ENCODE data around the gene TAGAP. TPM values are rescaled to one million over a fixed set of nuclear protein-coding genes. Genes with fewer than 3 reads are reported as not detected.

The TAGAP gene
- total and polyA plus RNA-seq, 2 experiments from 2014 or later: not detected

DNA sequence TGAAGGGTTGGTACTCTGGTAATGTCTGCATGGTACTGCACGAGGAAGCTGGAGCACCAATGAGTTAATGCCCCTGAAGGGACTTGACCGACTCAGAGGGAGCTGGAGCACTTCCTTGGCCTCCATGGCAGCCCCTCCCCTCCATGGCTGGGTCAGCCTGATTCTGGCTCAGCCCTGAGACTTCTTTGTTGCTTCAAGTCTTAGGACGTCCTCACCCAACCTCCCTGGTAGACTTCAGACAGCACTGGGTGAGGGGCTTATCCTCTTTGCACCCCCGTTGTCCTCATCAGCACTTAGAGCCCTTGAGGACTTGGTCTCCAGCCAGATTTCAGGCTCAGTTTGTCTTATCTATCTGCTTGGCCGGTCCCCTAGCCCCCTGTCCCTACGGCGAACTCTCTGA lies 16.4 kb upstream of the TAGAP start:
- no peaks in the 10 kb centered on the region for H3K79me2 ChIP-seq (ENCODE audit: insufficient read depth)
- no peak for DNase-seq
- H3K4me1 ChIP-seq (ENCODE audit: insufficient read depth): no peaks in the 10 kb centered on the region
- no peaks in the 10 kb centered on the region for H3F3A ChIP-seq (ENCODE audit: insufficient read depth)
- H3K36me3 ChIP-seq (ENCODE audit: low read depth): no peaks in the 10 kb centered on the region
- peaks cover 80% of the 10 kb centered on the region for H3K27me3 ChIP-seq (replicated peaks; ENCODE audit: insufficient read depth)
- H3K4me3 ChIP-seq: no peak overlapping the region
- no peaks in the 10 kb centered on the region for H3K9me3 ChIP-seq (ENCODE audit: low read depth)
- no peaks in the 10 kb centered on the region for H3K9me2 ChIP-seq (ENCODE audit: insufficient read depth)
- H2AFZ ChIP-seq: no peak overlapping the region
- TF ChIP-seq EZH2phosphoT487 (IDR thresholded peaks at IDR 0.05; ENCODE audit: insufficient read depth, low read depth): no peak
- TF ChIP-seq EZH2 (IDR thresholded peaks at IDR 0.05; ENCODE audit: insufficient read depth, poor library complexity, severe bottlenecking): no peak
- no peak overlapping the region for H3K27ac ChIP-seq
- 43 to 54% methylated on average over 7 of the region's 7 CpGs for WGBS, 2 experiments (ENCODE audit: low coverage in 1 of 2, low lambda C conversion rate in 2 of 2, missing lambda C conversion rate in 2 of 2)
- no peak overlapping the region for H3K4me2 ChIP-seq (ENCODE audit: unreplicated experiment)
- in situ Hi-C loops (cut with MboI): no loop called here
- no peaks in the 10 kb centered on the region for H4K20me1 ChIP-seq (ENCODE audit: insufficient read depth)
- H3K9ac ChIP-seq: no peak overlapping the region

DNA sequence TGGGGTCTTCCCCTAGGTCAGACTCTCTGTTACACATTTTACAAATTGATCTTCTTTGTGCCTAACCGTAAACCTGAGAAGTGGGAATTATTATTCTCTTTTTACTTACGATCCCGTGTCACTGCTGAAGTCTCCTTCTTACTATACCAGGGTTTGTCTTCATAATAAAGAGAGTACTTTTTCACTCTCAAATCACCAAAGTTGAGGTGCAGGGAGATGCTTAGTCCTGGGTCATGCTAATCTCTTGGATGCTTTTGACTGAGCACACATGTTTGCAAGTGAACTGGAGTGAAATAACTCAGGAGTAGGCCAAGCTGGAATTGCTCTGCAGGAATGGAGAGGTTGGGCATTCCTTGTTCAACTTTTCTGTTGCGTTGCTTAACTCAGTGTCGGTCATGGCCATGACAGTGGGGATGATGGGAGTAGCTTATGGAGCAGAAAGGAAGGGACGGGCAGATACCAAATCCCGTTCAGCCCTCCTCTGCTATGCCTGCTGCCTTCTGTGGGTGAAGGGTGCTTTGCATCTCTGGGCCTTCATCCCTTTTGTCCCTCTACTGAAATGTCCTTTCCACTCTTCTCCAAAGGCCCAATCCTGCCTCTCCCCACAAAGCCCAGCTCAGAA lies 15.2 kb upstream of the TAGAP start:
- Histone ChIP-seq H3K4me1 (ENCODE audit: insufficient read depth) (no peaks in the 10 kb centered on the region), H3K4me2 (ENCODE audit: unreplicated experiment) (no peak overlapping the region), H3K9me2 (ENCODE audit: insufficient read depth) (no peaks in the 10 kb centered on the region), H3K79me2 (ENCODE audit: insufficient read depth) (no peaks in the 10 kb centered on the region), H3K9ac (no peak overlapping the region), H3K27ac (no peak overlapping the region), H2AFZ (no peak overlapping the region), H4K20me1 (ENCODE audit: insufficient read depth) (no peaks in the 10 kb centered on the region), H3K36me3 (ENCODE audit: low read depth) (no peaks in the 10 kb centered on the region), H3K9me3 (ENCODE audit: low read depth) (no peaks in the 10 kb centered on the region), H3K27me3 (replicated peaks; ENCODE audit: insufficient read depth) (peaks cover 80% of the 10 kb centered on the region), H3K4me3 (no peak overlapping the region), H3F3A (ENCODE audit: insufficient read depth) (no peaks in the 10 kb centered on the region)
- 68 to 79% methylated on average over 7 of the region's 7 CpGs for WGBS, 2 experiments (ENCODE audit: low coverage in 1 of 2, low lambda C conversion rate in 2 of 2, missing lambda C conversion rate in 2 of 2)
- in situ Hi-C loops (cut with MboI): no loop called here
- TF ChIP-seq EZH2phosphoT487 (IDR thresholded peaks at IDR 0.05; ENCODE audit: insufficient read depth, low read depth): no peak
- TF ChIP-seq EZH2 (IDR thresholded peaks at IDR 0.05; ENCODE audit: insufficient read depth, poor library complexity, severe bottlenecking): no peak
- DNase-seq: no peak

DNA sequence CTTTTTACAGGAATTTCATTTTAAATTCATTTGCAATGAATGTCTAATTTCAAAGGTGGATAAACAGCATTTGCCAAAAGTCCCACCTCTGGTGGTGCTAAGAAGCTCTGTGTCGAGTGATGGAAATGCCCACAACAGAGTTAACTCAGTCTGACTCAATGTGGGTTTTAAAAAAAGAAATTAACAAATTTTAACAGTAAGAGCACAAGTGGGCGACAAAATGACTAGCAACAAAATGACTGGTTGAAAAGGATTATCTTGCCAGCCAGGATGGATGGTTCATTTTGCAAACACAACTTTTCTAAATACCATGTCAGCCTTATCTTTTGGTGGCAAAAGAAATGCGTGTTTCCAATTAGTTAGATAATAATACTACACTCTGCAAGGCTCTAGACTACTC lies 14.3 kb upstream of the TAGAP start:
- Histone ChIP-seq H3K27me3 (replicated peaks; ENCODE audit: insufficient read depth) (peaks cover 80% of the 10 kb centered on the region), H4K20me1 (ENCODE audit: insufficient read depth) (no peaks in the 10 kb centered on the region), H3K4me2 (ENCODE audit: unreplicated experiment) (no peak overlapping the region), H3K9me2 (ENCODE audit: insufficient read depth) (no peaks in the 10 kb centered on the region), H3K27ac (no peak overlapping the region), H3K9me3 (ENCODE audit: low read depth) (no peaks in the 10 kb centered on the region), H3K36me3 (ENCODE audit: low read depth) (no peaks in the 10 kb centered on the region), H3K9ac (no peak overlapping the region), H2AFZ (no peak overlapping the region), H3K4me1 (ENCODE audit: insufficient read depth) (no peaks in the 10 kb centered on the region), H3K79me2 (ENCODE audit: insufficient read depth) (no peaks in the 10 kb centered on the region), H3F3A (ENCODE audit: insufficient read depth) (no peaks in the 10 kb centered on the region), H3K4me3 (no peak overlapping the region)
- no peak for DNase-seq
- in situ Hi-C loops (cut with MboI): no loop called here
- TF ChIP-seq EZH2phosphoT487 (IDR thresholded peaks at IDR 0.05; ENCODE audit: insufficient read depth, low read depth) (no peak), EZH2 (IDR thresholded peaks at IDR 0.05; ENCODE audit: insufficient read depth, poor library complexity, severe bottlenecking) (no peak)
- WGBS, 2 experiments (ENCODE audit: low coverage in 1 of 2, low lambda C conversion rate in 2 of 2, missing lambda C conversion rate in 2 of 2): 63 to 69% methylated on average over 3 of the region's 3 CpGs

DNA sequence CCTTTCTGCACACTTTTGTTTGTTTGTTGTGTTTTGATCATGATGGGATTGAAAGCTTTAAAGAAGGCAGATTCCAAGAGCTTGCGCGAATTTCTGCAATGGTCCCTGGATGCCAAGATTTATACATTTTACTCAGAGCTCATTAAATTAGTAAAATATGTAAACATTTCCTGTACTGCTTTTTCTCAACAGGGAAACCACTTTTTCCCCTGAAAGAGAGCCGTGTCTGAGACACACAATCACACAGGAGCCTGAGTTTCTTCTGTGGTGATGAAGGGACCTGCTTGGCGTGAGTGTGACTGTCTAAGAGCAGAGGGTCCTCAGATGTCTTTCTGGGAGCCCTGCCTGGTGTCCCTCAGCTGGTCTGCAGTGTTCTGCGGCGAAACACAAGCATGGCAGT lies 12.1 kb upstream of the TAGAP start:
- Histone ChIP-seq H3K4me1 (ENCODE audit: insufficient read depth) (no peaks in the 10 kb centered on the region), H3F3A (ENCODE audit: insufficient read depth) (no peaks in the 10 kb centered on the region), H3K27me3 (replicated peaks; ENCODE audit: insufficient read depth) (peaks cover 77% of the 10 kb centered on the region), H2AFZ (no peak overlapping the region), H3K4me2 (ENCODE audit: unreplicated experiment) (no peak overlapping the region), H3K4me3 (no peak overlapping the region), H3K79me2 (ENCODE audit: insufficient read depth) (no peaks in the 10 kb centered on the region), H3K36me3 (ENCODE audit: low read depth) (no peaks in the 10 kb centered on the region), H3K9me2 (ENCODE audit: insufficient read depth) (no peaks in the 10 kb centered on the region), H3K9ac (no peak overlapping the region), H3K27ac (no peak overlapping the region), H3K9me3 (ENCODE audit: low read depth) (no peaks in the 10 kb centered on the region), H4K20me1 (ENCODE audit: insufficient read depth) (no peaks in the 10 kb centered on the region)
- in situ Hi-C loops (cut with MboI): no loop called here
- TF ChIP-seq EZH2 (IDR thresholded peaks at IDR 0.05; ENCODE audit: insufficient read depth, poor library complexity, severe bottlenecking) (no peak), EZH2phosphoT487 (IDR thresholded peaks at IDR 0.05; ENCODE audit: insufficient read depth, low read depth) (no peak)
- 17 to 20% methylated on average over 6 of the region's 6 CpGs for WGBS, 2 experiments (ENCODE audit: low coverage in 1 of 2, low lambda C conversion rate in 2 of 2, missing lambda C conversion rate in 2 of 2)
- DNase-seq: no peak

DNA sequence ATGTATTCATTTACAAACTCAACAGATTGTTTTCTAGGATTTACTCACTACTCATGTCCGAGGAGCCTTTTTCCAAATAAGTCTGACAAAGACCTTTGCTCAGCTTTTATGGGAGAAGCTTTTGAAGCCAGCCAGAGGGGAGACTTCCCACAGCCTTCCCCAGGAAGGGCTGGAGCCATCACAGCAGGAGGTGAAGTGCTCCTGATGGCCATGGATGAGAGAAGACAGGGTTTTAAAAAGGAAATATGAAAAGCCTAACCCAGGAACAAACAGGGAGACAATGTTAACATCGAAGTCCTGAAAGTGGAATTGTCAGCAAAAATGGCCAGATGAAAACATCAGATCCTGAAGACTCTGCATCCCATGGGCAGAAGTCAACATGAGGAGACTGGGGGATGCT lies 11.6 kb upstream of the TAGAP start:
- no peaks in the 10 kb centered on the region for H3K4me1 ChIP-seq (ENCODE audit: insufficient read depth)
- no peak overlapping the region for H3K27ac ChIP-seq
- H3K79me2 ChIP-seq (ENCODE audit: insufficient read depth): no peaks in the 10 kb centered on the region
- no peaks in the 10 kb centered on the region for H3K9me2 ChIP-seq (ENCODE audit: insufficient read depth)
- H3K4me2 ChIP-seq (ENCODE audit: unreplicated experiment): no peak overlapping the region
- no peaks in the 10 kb centered on the region for H3K36me3 ChIP-seq (ENCODE audit: low read depth)
- in situ Hi-C loops (cut with MboI): no loop called here
- H3F3A ChIP-seq (ENCODE audit: insufficient read depth): no peaks in the 10 kb centered on the region
- no peak for TF ChIP-seq EZH2phosphoT487 (IDR thresholded peaks at IDR 0.05; ENCODE audit: insufficient read depth, low read depth)
- TF ChIP-seq EZH2 (IDR thresholded peaks at IDR 0.05; ENCODE audit: insufficient read depth, poor library complexity, severe bottlenecking): no peak
- H4K20me1 ChIP-seq (ENCODE audit: insufficient read depth): no peaks in the 10 kb centered on the region
- peaks cover 75% of the 10 kb centered on the region for H3K27me3 ChIP-seq (replicated peaks; ENCODE audit: insufficient read depth)
- no peak overlapping the region for H2AFZ ChIP-seq
- 0% methylated on average over 2 of the region's 2 CpGs for WGBS, 2 experiments (ENCODE audit: low coverage in 1 of 2, low lambda C conversion rate in 2 of 2, missing lambda C conversion rate in 2 of 2)
- no peak overlapping the region for H3K9ac ChIP-seq
- no peak for DNase-seq
- H3K9me3 ChIP-seq (ENCODE audit: low read depth): no peaks in the 10 kb centered on the region
- no peak overlapping the region for H3K4me3 ChIP-seq

All from GM23248 (cell line).